ENCODE data around the gene SAMD1. TPM values are rescaled to one million over a fixed set of nuclear protein-coding genes. Genes with fewer than 3 reads are reported as not detected.

Gene SAMD1
- total and polyA plus RNA-seq, 2 of the 13 experiments (the other 11 are each of a cell fraction or from before 2014, with no cell fraction given), result 17.5 to 45.0 TPM

GRCh38 chr19:14089662-14090508, 666 bp downstream of the SAMD1 start (continued):
- no peak for TF ChIP-seq KLF13 (CRISPR knock-in tag; IDR thresholded peaks at IDR 0.05)
- TF ChIP-seq ATF3 (CRISPR knock-in tag; IDR thresholded peaks at IDR 0.05), result no peak
- no peak for TF ChIP-seq REST (IDR thresholded peaks at IDR 0.05; ENCODE audit: borderline replicate concordance in 1 of 2, low read depth in 1 of 2, low read length in 2 of 2)
- TF ChIP-seq AGO2 (optimal IDR thresholded peaks at IDR 0.05; ENCODE audit: low read depth, low read length), result peak; percentile 25
- TF ChIP-seq MXI1 (IDR thresholded peaks at IDR 0.05; ENCODE audit: borderline replicate concordance, low read depth, low read length), result peak; percentile 8; the same call in 1 of the 3 replicates
- TF ChIP-seq ZNF451 (CRISPR knock-in tag; IDR thresholded peaks at IDR 0.05), result no peak
- no peak for TF ChIP-seq KAT8 (CRISPR knock-in tag; IDR thresholded peaks at IDR 0.05)
- peak; percentile 41; the same call in 1 of the 2 replicates for TF ChIP-seq POLR2G (IDR thresholded peaks at IDR 0.05; ENCODE audit: low read depth, low read length)
- TF ChIP-seq MTA3 (CRISPR knock-in tag; IDR thresholded peaks at IDR 0.05), result no peak
- TF ChIP-seq ZFP37 (CRISPR knock-in tag; IDR thresholded peaks at IDR 0.05; ENCODE audit: borderline replicate concordance), result no peak
- peak; percentile 87 for TF ChIP-seq SKI (IDR thresholded peaks at IDR 0.05; ENCODE audit: partially characterized antibody)
- peak; percentile 53; the same call in 1 of the 2 replicates for TF ChIP-seq ZNF263 (CRISPR knock-in tag; IDR thresholded peaks at IDR 0.05)
- TF ChIP-seq ZBTB2 (CRISPR knock-in tag; IDR thresholded peaks at IDR 0.05; ENCODE audit: low read depth), result peak; percentile 26; the same call in 1 of the 2 replicates
- TF ChIP-seq CHCHD3 (CRISPR knock-in tag; IDR thresholded peaks at IDR 0.05), result no peak
- TF ChIP-seq HNF4A (CRISPR knock-in tag; IDR thresholded peaks at IDR 0.05), result no peak
- peak; percentile 28; the same call in 1 of the 2 replicates for TF ChIP-seq KDM2A (CRISPR knock-in tag; IDR thresholded peaks at IDR 0.05; ENCODE audit: borderline replicate concordance, low read depth)
- no peak for TF ChIP-seq ZNF740 (CRISPR knock-in tag; IDR thresholded peaks at IDR 0.05)
- no peak for TF ChIP-seq ZNF30 (CRISPR knock-in tag; IDR thresholded peaks at IDR 0.05)
- TF ChIP-seq ZNF670 (CRISPR knock-in tag; IDR thresholded peaks at IDR 0.05; ENCODE audit: borderline replicate concordance), result no peak
- TF ChIP-seq SAP130 (CRISPR knock-in tag; IDR thresholded peaks at IDR 0.05; ENCODE audit: low read depth), result peak; percentile 14; the same call in 1 of the 2 replicates
